Skeletal muscle satellite cell (primary cell): ENCODE data around the gene BICRAL.
"Not testable (repeated sequence)": the region's sequence is repeated elsewhere in the genome, so short reads cannot be mapped to it uniquely, and the experiment has no call there.

Source experiments
- H3K27me3 ChIP-seq: 2 replicates; pipeline ENCODE4 v1.7.0; 2013; ENCODE audit warnings: low read length; ENCODE audit not compliant: control insufficient read depth, insufficient read depth
- H3K36me3 ChIP-seq: 2 replicates; pipeline ENCODE4 v1.7.0; 2013; ENCODE audit warnings: mild to moderate bottlenecking, control low read depth, low read length; ENCODE audit not compliant: insufficient read depth
- H3K4me1 ChIP-seq: 2 replicates; pipeline ENCODE4 v1.7.0; 2013; ENCODE audit warnings: low read length; ENCODE audit not compliant: control insufficient read depth, insufficient read depth
- H3K4me2 ChIP-seq: 2 replicates; pipeline ENCODE4 v1.7.0; 2013; ENCODE audit warnings: mild to moderate bottlenecking, low read length
- H3K4me3 ChIP-seq: 2 replicates; pipeline ENCODE4 v1.7.0; 2013; ENCODE audit warnings: low read length
- H3K9ac ChIP-seq: 2 replicates; pipeline ENCODE4 v1.7.0; 2013; ENCODE audit warnings: mild to moderate bottlenecking, low read depth, low read length, moderate library complexity
- H3K9me3 ChIP-seq: replicated peaks from 2 replicates; pipeline ENCODE4 v1.7.0; 2013; ENCODE audit warnings: mild to moderate bottlenecking, control low read depth, low read length

The BICRAL gene

GRCh38 chr6:42805297-42805861, 23.5 kb downstream of the BICRAL start:
- Histone ChIP-seq H3K27me3 (no peaks in the 10 kb centered on the region), H3K4me1 (peaks cover 14% of the 10 kb centered on the region), H3K9ac (no peak overlapping the region), H3K36me3 (no peaks in the 10 kb centered on the region), H3K4me3 (no peak overlapping the region), H3K4me2 (no peak overlapping the region), H3K9me3 (no peaks in the 10 kb centered on the region)

- not testable (repeated sequence) for H3K9me3 ChIP-seq, H3K4me2 ChIP-seq, H3K27me3 ChIP-seq, H3K9ac ChIP-seq, H3K4me3 ChIP-seq, H3K36me3 ChIP-seq, H3K4me1 ChIP-seq
Observed at GRCh38 chr6:42806359-42806758, 24.5 kb downstream of the BICRAL start.

GRCh38 chr6:42808492-42809483, 26.9 kb downstream of the BICRAL start:
- Histone ChIP-seq H3K27me3 (no peaks in the 10 kb centered on the region), H3K36me3 (no peaks in the 10 kb centered on the region), H3K4me2 (no peak overlapping the region), H3K9ac (no peak overlapping the region), H3K4me3 (no peak overlapping the region), H3K9me3 (no peaks in the 10 kb centered on the region), H3K4me1 (peaks cover 5% of the 10 kb centered on the region)

- Histone ChIP-seq H3K4me3 (no peak overlapping the region), H3K4me2 (no peak overlapping the region), H3K4me1 (peaks cover 5% of the 10 kb centered on the region), H3K9ac (no peak overlapping the region), H3K9me3 (no peaks in the 10 kb centered on the region), H3K27me3 (no peaks in the 10 kb centered on the region), H3K36me3 (no peaks in the 10 kb centered on the region)
Observed at GRCh38 chr6:42813074-42813645, 31.3 kb downstream of the BICRAL start.

GRCh38 chr6:42813906-42814444, 32.1 kb downstream of the BICRAL start:
- H3K4me1 ChIP-seq = no peaks in the 10 kb centered on the region
- H3K9ac ChIP-seq = no peak overlapping the region
- no peak overlapping the region for H3K4me2 ChIP-seq
- no peaks in the 10 kb centered on the region for H3K36me3 ChIP-seq
- H3K9me3 ChIP-seq = no peaks in the 10 kb centered on the region
- H3K4me3 ChIP-seq = no peak overlapping the region
- H3K27me3 ChIP-seq = no peaks in the 10 kb centered on the region

- peaks cover 12% of the 10 kb centered on the region for H3K4me1 ChIP-seq
- H3K4me3 ChIP-seq, H3K27me3 ChIP-seq, H3K9me3 ChIP-seq, H3K36me3 ChIP-seq, H3K9ac ChIP-seq, H3K4me2 ChIP-seq: not testable (repeated sequence)
Observed at GRCh38 chr6:42815726-42816125, 33.9 kb downstream of the BICRAL start.

- H3K9me3 ChIP-seq = no peaks in the 10 kb centered on the region
- no peak overlapping the region for H3K9ac ChIP-seq
- no peak overlapping the region for H3K4me2 ChIP-seq
- peaks cover 24% of the 10 kb centered on the region for H3K4me1 ChIP-seq
- H3K36me3 ChIP-seq = no peaks in the 10 kb centered on the region
- no peak overlapping the region for H3K4me3 ChIP-seq
- no peaks in the 10 kb centered on the region for H3K27me3 ChIP-seq
Observed at GRCh38 chr6:42817907-42818306, 36.1 kb downstream of the BICRAL start.

GRCh38 chr6:42818416-42818815, 36.6 kb downstream of the BICRAL start:
- Histone ChIP-seq H3K4me1 (peaks cover 24% of the 10 kb centered on the region), H3K4me3 (no peak overlapping the region), H3K9me3 (no peaks in the 10 kb centered on the region), H3K27me3 (no peaks in the 10 kb centered on the region), H3K9ac (no peak overlapping the region), H3K36me3 (no peaks in the 10 kb centered on the region), H3K4me2 (no peak overlapping the region)

GRCh38 chr6:42818878-42819277, 37.0 kb downstream of the BICRAL start:
- peaks cover 24% of the 10 kb centered on the region for H3K4me1 ChIP-seq

GRCh38 chr6:42819803-42820511, 38.1 kb downstream of the BICRAL start:
- H3K4me2 ChIP-seq = no peak overlapping the region
- H3K27me3 ChIP-seq = no peaks in the 10 kb centered on the region
- no peaks in the 10 kb centered on the region for H3K36me3 ChIP-seq
- H3K9ac ChIP-seq = no peak overlapping the region
- H3K4me1 ChIP-seq = peaks cover 24% of the 10 kb centered on the region
- no peaks in the 10 kb centered on the region for H3K9me3 ChIP-seq
- no peak overlapping the region for H3K4me3 ChIP-seq

More at GRCh38 chr6:42818878-42819277, 37.0 kb downstream of the BICRAL start:
- Histone ChIP-seq H3K4me3 (no peak overlapping the region), H3K9me3 (no peaks in the 10 kb centered on the region), H3K27me3 (no peaks in the 10 kb centered on the region), H3K36me3 (no peaks in the 10 kb centered on the region), H3K4me2 (no peak overlapping the region), H3K9ac (no peak overlapping the region)
